Activated naive CD4-positive, alpha-beta T cell treated with anti-CD3 and anti-CD28 coated beads, Interleukin-2, amount 50 U/mL, for 16 hours (primary cell): ENCODE results near the gene MEF2A.

Experiments used
- DNase-seq: peaks from one replicate; pipeline ENCODE4 v3.0.0-alpha.2; 2020

The MEF2A gene

GRCh38 chr15:99706557-99707303, 140.9 kb downstream of the MEF2A start:
- peak; percentile 51 for DNase-seq

DNA sequence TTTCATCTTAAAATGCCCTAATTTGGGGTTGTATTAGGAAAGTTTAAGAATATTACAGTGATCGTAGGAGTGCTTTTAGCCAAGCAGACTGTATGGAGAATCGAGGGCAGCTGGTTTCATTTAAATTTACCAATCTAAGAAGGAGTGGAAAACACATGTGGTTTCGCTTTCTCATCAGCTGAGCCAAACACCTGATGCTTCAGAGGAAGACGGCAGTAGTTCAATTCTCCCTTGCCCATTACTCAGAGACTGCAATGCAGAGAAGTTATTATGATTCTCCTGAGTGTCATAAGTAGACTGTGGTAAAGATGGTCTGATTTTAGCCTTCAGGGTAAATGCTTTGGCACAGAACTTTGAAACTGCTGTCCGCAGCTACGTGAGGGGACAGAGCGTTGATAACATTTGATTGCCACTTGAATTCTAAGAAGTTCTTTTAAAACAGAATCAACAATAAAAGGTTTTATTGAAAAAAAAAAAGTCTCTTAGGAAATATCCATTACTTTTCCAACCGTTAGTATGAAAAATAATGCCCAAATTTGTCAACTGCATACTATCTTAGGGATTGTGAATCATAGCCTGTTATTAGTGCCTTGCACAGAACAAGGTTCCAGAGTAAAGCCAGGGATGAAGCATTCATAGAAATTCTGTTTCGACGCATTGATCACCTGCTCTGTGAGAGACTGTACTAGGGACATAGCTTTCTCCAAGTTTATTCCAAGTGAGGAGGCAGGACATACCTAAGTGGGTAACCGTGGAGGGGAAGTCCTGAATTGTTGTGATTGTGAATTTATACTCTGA, 141.9 kb downstream of the MEF2A start:
- DNase-seq = peak; percentile 31

DNA sequence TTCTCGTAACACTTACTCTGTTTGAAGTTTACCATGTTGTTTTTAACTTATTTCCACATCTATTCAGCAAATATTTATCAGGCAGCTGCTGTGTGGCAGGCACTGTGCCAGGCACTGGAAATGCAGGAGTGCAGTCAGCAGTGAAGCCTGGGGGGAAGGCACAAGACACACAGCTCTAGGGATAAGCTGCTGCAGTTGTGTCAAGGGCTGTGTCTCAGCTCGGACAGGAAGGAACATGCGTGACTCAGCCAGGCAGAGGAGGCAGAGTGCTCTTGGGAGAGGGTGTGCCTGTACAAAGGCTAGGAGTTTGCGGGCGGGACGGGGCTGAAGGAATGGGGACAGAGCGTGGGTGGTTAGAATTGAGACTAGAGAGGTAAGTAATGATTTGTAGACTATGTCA, 142.8 kb downstream of the MEF2A start:
- DNase-seq = no peak

DNA sequence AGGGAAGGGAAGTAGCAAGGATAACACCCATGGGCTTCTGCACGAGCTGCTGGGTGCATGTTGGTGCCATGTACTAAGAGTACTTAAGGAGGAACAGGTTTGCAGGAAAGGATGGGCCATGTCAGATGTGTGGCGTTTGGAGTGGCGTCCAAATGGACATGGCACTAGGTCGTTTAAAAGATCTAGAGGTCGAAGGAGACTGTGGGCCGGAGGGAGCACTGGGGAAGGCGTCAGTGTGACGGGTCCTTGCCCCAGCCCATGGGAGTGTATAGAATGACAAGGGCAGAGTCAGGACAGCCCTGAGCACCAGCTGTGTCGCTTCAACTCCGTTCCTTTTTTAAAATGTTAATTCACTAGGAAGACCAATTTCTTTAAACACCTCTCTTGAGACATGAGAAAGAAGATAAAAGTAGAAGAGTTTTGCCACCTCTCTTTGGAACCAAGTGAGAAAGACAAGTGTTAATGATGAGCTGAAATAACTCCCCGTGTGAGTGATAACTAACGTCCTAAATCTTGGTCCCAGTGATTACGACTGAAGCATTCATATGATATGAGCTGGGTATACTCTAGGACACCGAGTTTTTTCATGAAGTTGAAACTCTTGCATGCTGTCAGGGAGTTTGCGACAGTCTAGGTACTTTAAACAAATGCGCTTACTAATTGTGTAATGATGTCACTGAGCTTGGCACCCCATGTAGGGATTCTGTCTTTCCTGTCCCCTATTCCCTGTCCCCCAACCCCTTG, 143.6 kb downstream of the MEF2A start:
- DNase-seq = no peak

DNA sequence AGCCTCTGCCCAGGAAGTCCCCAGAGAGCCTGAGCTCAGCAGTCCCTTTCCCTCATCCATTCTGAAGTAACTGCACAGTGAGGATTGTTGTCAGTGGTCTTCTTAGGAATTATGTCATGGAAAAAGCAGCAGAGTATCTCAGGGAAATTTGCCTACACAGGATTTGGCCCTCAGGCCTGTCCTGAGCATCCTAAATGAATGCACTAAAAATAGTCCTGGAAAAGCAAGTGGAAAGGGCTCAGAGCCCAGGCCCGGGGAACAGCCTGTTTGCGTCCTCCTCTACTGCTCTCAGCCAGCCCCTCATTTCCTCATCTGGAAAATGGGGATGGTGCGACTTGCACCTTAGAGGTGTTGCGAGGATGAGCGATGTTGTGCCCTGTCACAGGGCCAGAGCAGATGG, 145.8 kb downstream of the MEF2A start:
- DNase-seq = no peak

- no peak for DNase-seq
Measured at GRCh38 chr15:99712415-99712814, 146.6 kb downstream of the MEF2A start.

GRCh38 chr15:99716540-99717095, 150.8 kb downstream of the MEF2A start:
- DNase-seq = no peak

GRCh38 chr15:99717161-99718009, 151.6 kb downstream of the MEF2A start:
- no peak for DNase-seq

GRCh38 chr15:99718421-99718820, 152.6 kb downstream of the MEF2A start:
- DNase-seq = no peak

GRCh38 chr15:99719096-99719541, 153.3 kb downstream of the MEF2A start:
- no peak for DNase-seq

DNA sequence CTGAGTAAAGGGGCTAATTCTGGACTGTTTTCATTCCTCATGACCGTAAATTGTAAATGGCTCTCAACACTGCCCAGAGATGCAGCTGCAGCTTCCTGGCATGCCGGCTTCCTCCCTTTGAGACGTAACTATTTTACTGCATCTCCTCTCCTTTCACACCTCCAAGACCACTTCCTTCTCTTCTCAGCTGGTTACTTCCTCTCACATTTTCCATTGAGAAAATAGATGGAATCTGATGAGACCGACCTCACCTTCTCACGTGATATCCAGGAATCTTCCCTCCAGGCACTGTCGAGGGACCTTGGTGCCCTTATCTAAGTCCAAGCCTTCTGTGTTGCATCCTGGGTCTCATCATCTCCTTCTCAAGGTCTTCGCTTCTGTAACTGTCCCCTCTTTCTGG, 154.7 kb downstream of the MEF2A start:
- DNase-seq = no peak

DNA sequence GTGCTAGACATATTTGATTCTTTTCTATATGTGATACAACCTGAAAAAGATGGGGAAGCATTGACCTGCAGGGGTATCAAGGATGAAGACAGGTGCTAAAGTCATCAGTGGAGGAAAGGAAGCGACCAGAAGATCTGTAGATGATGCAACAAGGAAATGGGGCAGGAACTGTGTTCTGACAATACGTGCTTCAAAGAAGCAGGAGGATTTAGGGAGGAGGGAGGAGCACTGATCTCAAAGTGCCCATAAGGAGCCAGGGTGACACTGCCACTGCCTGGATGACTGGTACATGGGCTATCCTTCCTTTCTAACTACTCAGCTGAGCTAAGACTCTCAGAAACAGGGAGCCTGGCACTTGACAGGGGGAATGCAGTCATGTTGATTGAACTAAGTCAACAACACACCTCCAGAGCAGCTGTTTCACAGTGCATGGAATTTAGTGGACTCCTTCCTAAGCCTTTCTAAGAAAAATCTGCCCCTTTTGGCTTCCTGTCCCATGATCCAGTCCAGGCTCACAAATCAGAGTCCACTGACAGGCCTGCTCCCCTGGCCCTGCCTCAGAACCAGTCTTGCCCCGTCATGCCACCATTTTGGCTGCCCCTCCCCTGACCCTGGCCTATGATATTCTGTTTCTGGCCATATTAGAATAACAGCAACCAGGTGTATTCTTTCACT, 155.5 kb downstream of the MEF2A start:
- no peak for DNase-seq

DNA sequence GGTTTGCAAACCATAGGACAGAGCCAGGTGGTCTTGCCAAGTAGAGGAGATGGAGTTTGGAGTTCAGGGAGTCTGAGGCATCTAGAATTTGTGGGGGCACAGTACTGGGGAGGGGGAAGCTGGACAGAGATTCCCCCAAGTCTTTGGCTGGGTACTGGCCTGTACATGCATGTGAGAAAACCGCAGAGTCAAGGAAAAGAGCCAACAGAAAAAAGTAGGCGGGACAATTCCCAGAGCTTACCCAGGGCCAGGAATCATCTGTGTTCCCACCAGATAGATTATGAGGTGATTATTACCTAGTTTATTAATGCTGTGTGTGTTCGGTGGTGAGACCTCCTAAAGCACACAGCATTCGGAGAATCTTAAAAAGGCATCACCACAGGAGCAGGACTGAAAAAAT, 156.1 kb downstream of the MEF2A start:
- DNase-seq = no peak

DNA sequence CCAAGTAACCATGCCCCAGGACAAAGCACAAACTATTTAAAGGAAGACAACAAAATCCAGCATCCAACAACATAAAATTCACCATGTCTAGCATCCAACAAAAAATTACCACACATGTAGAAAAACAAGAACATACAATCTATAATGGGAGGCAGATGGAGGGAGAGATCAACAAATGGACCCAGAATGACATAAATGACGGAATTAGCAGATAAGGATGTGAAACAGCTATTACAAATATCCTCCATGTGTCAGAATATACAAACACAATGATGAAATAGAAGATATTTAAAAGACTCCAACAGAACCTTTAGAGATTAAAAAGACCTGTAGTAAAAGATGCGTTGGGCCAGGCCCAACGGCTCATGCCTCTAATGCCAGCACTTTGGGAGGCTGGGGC, 156.6 kb downstream of the MEF2A start:
- DNase-seq = no peak

DNA sequence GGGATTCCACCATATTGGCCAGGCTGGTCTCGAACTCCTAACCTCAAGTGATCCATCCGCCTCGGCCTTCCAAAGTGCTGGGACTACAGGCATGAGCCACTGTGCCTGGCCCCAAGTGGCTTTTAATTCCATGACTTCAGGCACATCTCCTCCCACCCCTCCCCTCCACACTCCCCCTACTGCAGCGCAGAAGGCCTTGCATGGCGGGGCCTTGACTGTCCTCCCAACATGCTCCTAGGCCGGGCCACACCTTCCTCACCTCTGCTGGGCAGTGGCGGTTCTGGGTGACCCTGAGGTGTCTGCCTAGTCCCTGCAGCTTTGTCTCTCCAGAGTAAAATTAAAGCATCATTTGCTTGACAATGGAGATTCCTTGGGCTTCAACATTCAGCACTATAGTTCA, 160.5 kb downstream of the MEF2A start:
- DNase-seq = no peak

GRCh38 chr15:99727330-99727729, 161.5 kb downstream of the MEF2A start:
- DNase-seq = no peak

DNA sequence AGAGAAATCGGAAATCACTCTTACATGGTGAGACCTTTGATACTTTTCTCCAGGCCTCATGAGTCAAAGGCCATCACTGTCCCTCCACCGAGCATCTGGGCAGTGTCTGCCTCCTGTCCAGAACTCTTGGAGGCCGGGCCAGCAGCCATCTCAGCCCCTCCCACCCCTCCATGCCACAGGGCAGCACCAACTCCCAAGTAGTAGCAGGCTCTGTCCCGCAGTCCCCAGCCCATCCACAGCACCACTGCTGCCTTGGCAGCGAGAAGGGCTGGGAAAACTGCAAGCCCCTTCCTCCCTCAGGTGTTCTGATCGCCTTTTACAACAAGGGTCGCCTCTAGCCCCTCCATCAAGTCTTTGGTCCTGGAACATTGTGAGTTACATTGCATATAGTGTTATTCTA, 161.9 kb downstream of the MEF2A start:
- DNase-seq = no peak

DNA sequence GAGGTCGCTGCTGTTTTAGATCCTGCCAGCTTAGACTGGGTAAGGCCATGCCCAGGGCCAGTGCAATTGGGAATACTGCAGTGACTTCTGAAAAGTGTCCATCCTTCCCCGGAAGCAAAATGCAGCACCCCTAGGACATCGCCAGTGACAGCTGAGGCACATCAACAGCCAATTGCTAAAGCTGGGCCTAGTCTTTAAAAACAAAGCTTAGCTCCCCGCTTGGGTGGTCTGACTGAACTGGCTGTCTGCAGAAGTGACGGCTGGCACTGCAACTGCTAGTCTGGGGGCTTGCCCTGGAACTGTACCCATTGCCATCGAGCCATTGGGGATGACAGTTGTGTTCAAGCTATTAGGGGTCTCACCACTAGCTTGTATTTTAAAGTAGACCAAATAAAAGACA, 163.1 kb downstream of the MEF2A start:
- no peak for DNase-seq

- no peak for DNase-seq
Measured at GRCh38 chr15:99729327-99729726, 163.5 kb downstream of the MEF2A start.

DNA sequence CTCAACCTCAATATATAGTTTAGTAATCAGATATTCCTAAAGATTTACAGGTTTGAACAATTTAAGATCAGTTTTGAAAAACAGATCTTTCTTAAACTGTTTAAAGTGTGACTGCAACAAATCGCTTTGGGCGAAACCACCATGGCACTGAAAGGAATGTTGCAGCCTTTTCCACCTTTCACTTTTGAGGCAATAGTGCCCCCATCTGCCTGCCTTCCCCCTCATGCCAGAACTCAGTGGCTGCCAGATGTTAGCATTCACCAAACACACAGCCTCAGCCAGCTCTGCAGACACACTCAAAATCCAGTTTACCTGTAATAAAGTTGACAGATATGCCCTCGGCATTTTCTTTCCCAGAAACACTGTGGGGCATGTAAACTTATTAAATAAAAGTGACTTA, 164.1 kb downstream of the MEF2A start:
- peak; percentile 28 for DNase-seq

- DNase-seq = no peak
Measured at GRCh38 chr15:99731336-99732123, 165.7 kb downstream of the MEF2A start.
